ENCODE data around the gene SLC27A4.

The SLC27A4 gene

DNA sequence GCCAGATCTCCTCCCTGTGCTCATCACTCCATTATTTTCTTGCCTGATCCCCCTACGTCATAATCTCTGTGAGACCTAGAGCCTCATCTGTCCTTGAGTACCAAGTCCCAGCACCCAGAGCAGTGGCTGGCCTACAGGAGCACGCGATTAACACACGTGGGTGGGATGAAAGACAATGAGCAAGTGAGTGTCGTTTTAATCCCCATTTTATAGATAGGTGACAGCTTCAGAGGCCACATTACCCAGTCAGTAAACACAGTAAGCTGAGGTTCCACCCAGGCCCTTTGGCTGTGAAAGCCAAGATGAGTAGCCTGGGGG, 35.4 kb upstream of the SLC27A4 start:
- H3K27ac ChIP-seq (ENCODE audit: insufficient read depth, low read length, poor library complexity, severe bottlenecking): no peak overlapping the region
- H3K9me3 ChIP-seq (ENCODE audit: control insufficient read depth, low read length): no peaks in the 10 kb centered on the region
- H3K36me3 ChIP-seq (ENCODE audit: control insufficient read depth, insufficient read depth, low read length): peaks cover 9% of the 10 kb centered on the region
- no peaks in the 10 kb centered on the region for H3K27me3 ChIP-seq (replicated peaks; ENCODE audit: control insufficient read depth, insufficient read depth, low read length, poor library complexity, severe bottlenecking)
- no peak for DNase-seq
- H3K4me3 ChIP-seq (ENCODE audit: insufficient read depth, low read depth, low read length, poor library complexity, severe bottlenecking): no peak overlapping the region
- H3K4me1 ChIP-seq (ENCODE audit: control insufficient read depth, insufficient read depth, low read length, poor library complexity, severe bottlenecking): no peaks in the 10 kb centered on the region

- no peak overlapping the region for H3K4me3 ChIP-seq (ENCODE audit: insufficient read depth, low read depth, low read length, poor library complexity, severe bottlenecking)
- DNase-seq: no peak
These were observed 30.8 kb upstream of the SLC27A4 start for GRCh38 chr9:128309551-128309950.

GRCh38 chr9:128310461-128310860, 29.9 kb upstream of the SLC27A4 start:
- no peak overlapping the region for H3K4me3 ChIP-seq (ENCODE audit: insufficient read depth, low read depth, low read length, poor library complexity, severe bottlenecking)
- no peak for DNase-seq
- no peaks in the 10 kb centered on the region for H3K9me3 ChIP-seq (ENCODE audit: control insufficient read depth, low read length)
- no peaks in the 10 kb centered on the region for H3K27me3 ChIP-seq (replicated peaks; ENCODE audit: control insufficient read depth, insufficient read depth, low read length, poor library complexity, severe bottlenecking)
- H3K4me1 ChIP-seq (ENCODE audit: control insufficient read depth, insufficient read depth, low read length, poor library complexity, severe bottlenecking): no peaks in the 10 kb centered on the region
- H3K27ac ChIP-seq (ENCODE audit: insufficient read depth, low read length, poor library complexity, severe bottlenecking): no peak overlapping the region
- H3K36me3 ChIP-seq (ENCODE audit: control insufficient read depth, insufficient read depth, low read length): peaks cover 27% of the 10 kb centered on the region

More at GRCh38 chr9:128309551-128309950, 30.8 kb upstream of the SLC27A4 start:
- no peak overlapping the region for H3K27ac ChIP-seq (ENCODE audit: insufficient read depth, low read length, poor library complexity, severe bottlenecking)
- H3K27me3 ChIP-seq (replicated peaks; ENCODE audit: control insufficient read depth, insufficient read depth, low read length, poor library complexity, severe bottlenecking): no peaks in the 10 kb centered on the region
- H3K9me3 ChIP-seq (ENCODE audit: control insufficient read depth, low read length): no peaks in the 10 kb centered on the region
- peaks cover 26% of the 10 kb centered on the region for H3K36me3 ChIP-seq (ENCODE audit: control insufficient read depth, insufficient read depth, low read length)
- H3K4me1 ChIP-seq (ENCODE audit: control insufficient read depth, insufficient read depth, low read length, poor library complexity, severe bottlenecking): no peaks in the 10 kb centered on the region

DNA sequence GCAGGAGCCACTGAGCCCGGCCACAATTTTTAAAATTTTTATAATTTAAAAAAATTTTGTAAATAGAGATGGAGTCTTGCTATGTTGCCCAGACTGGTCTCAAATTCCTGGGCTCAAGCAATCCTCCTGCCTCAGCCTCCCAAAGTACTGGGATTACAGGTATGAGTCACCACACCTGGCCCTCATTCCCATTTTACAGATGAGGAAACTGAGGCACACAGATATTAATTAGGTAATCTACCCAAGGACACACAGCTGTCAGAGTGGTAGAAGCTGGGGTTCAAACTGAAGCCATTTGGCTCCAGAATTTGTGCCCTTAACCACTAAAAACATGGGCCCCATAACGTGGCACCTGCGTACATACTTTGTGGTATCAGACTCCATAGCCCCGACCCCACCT, 25.6 kb upstream of the SLC27A4 start:
- H3K36me3 ChIP-seq (ENCODE audit: control insufficient read depth, insufficient read depth, low read length): peaks cover 38% of the 10 kb centered on the region
- H3K9me3 ChIP-seq (ENCODE audit: control insufficient read depth, low read length): no peaks in the 10 kb centered on the region
- H3K4me3 ChIP-seq (ENCODE audit: insufficient read depth, low read depth, low read length, poor library complexity, severe bottlenecking): no peak overlapping the region
- DNase-seq: no peak
- H3K4me1 ChIP-seq (ENCODE audit: control insufficient read depth, insufficient read depth, low read length, poor library complexity, severe bottlenecking): no peaks in the 10 kb centered on the region
- no peak overlapping the region for H3K27ac ChIP-seq (ENCODE audit: insufficient read depth, low read length, poor library complexity, severe bottlenecking)
- H3K27me3 ChIP-seq (replicated peaks; ENCODE audit: control insufficient read depth, insufficient read depth, low read length, poor library complexity, severe bottlenecking): no peaks in the 10 kb centered on the region

- Histone ChIP-seq H3K4me3 (ENCODE audit: insufficient read depth, low read depth, low read length, poor library complexity, severe bottlenecking) (no peak overlapping the region), H3K36me3 (ENCODE audit: control insufficient read depth, insufficient read depth, low read length) (peaks cover 21% of the 10 kb centered on the region), H3K27ac (ENCODE audit: insufficient read depth, low read length, poor library complexity, severe bottlenecking) (no peak overlapping the region), H3K9me3 (ENCODE audit: control insufficient read depth, low read length) (no peaks in the 10 kb centered on the region), H3K4me1 (ENCODE audit: control insufficient read depth, insufficient read depth, low read length, poor library complexity, severe bottlenecking) (peaks cover 2% of the 10 kb centered on the region), H3K27me3 (replicated peaks; ENCODE audit: control insufficient read depth, insufficient read depth, low read length, poor library complexity, severe bottlenecking) (no peaks in the 10 kb centered on the region)
- no peak for DNase-seq
These were observed 23.9 kb upstream of the SLC27A4 start for GRCh38 chr9:128316421-128316820.

- H3K27ac ChIP-seq (ENCODE audit: insufficient read depth, low read length, poor library complexity, severe bottlenecking): no peak overlapping the region
These were observed 22.7 kb upstream of the SLC27A4 start for GRCh38 chr9:128317629-128318028.

GRCh38 chr9:128321343-128321742, 19.0 kb upstream of the SLC27A4 start:
- peaks cover 28% of the 10 kb centered on the region for H3K36me3 ChIP-seq (ENCODE audit: control insufficient read depth, insufficient read depth, low read length)
- no peaks in the 10 kb centered on the region for H3K27me3 ChIP-seq (replicated peaks; ENCODE audit: control insufficient read depth, insufficient read depth, low read length, poor library complexity, severe bottlenecking)
- H3K4me1 ChIP-seq (ENCODE audit: control insufficient read depth, insufficient read depth, low read length, poor library complexity, severe bottlenecking): peaks cover 13% of the 10 kb centered on the region
- no peaks in the 10 kb centered on the region for H3K9me3 ChIP-seq (ENCODE audit: control insufficient read depth, low read length)
- H3K4me3 ChIP-seq (ENCODE audit: insufficient read depth, low read depth, low read length, poor library complexity, severe bottlenecking): no peak overlapping the region
- H3K27ac ChIP-seq (ENCODE audit: insufficient read depth, low read length, poor library complexity, severe bottlenecking): no peak overlapping the region
- no peak for DNase-seq

More at GRCh38 chr9:128317629-128318028, 22.7 kb upstream of the SLC27A4 start:
- Histone ChIP-seq H3K9me3 (ENCODE audit: control insufficient read depth, low read length) (no peaks in the 10 kb centered on the region), H3K27me3 (replicated peaks; ENCODE audit: control insufficient read depth, insufficient read depth, low read length, poor library complexity, severe bottlenecking) (no peaks in the 10 kb centered on the region), H3K36me3 (ENCODE audit: control insufficient read depth, insufficient read depth, low read length) (peaks cover 19% of the 10 kb centered on the region), H3K4me1 (ENCODE audit: control insufficient read depth, insufficient read depth, low read length, poor library complexity, severe bottlenecking) (peaks cover 7% of the 10 kb centered on the region), H3K4me3 (ENCODE audit: insufficient read depth, low read depth, low read length, poor library complexity, severe bottlenecking) (no peak overlapping the region)
- no peak for DNase-seq

- no peaks in the 10 kb centered on the region for H3K27me3 ChIP-seq (replicated peaks; ENCODE audit: control insufficient read depth, insufficient read depth, low read length, poor library complexity, severe bottlenecking)
- DNase-seq: no peak
- H3K27ac ChIP-seq (ENCODE audit: insufficient read depth, low read length, poor library complexity, severe bottlenecking): peak overlapping the region; percentile 84
- peaks cover 25% of the 10 kb centered on the region for H3K36me3 ChIP-seq (ENCODE audit: control insufficient read depth, insufficient read depth, low read length)
- no peaks in the 10 kb centered on the region for H3K9me3 ChIP-seq (ENCODE audit: control insufficient read depth, low read length)
- H3K4me1 ChIP-seq (ENCODE audit: control insufficient read depth, insufficient read depth, low read length, poor library complexity, severe bottlenecking): peaks cover 13% of the 10 kb centered on the region
- peak overlapping the region; percentile 70 for H3K4me3 ChIP-seq (ENCODE audit: insufficient read depth, low read depth, low read length, poor library complexity, severe bottlenecking)
These were observed 18.4 kb upstream of the SLC27A4 start for GRCh38 chr9:128321879-128322403.

- H3K27ac ChIP-seq (ENCODE audit: insufficient read depth, low read length, poor library complexity, severe bottlenecking): peak within 1 kb of the TSS; percentile 84
- H3K36me3 ChIP-seq (ENCODE audit: control insufficient read depth, insufficient read depth, low read length): peaks cover 20% of the 10 kb centered on the region
- DNase-seq: peak; percentile 82 to 88 (median 87)
- peak within 1 kb of the TSS; percentile 70 for H3K4me3 ChIP-seq (ENCODE audit: insufficient read depth, low read depth, low read length, poor library complexity, severe bottlenecking)
- no peaks in the 10 kb centered on the region for H3K27me3 ChIP-seq (replicated peaks; ENCODE audit: control insufficient read depth, insufficient read depth, low read length, poor library complexity, severe bottlenecking)
- H3K4me1 ChIP-seq (ENCODE audit: control insufficient read depth, insufficient read depth, low read length, poor library complexity, severe bottlenecking): peaks cover 13% of the 10 kb centered on the region
- H3K9me3 ChIP-seq (ENCODE audit: control insufficient read depth, low read length): no peaks in the 10 kb centered on the region
These were observed 17.7 kb upstream of the SLC27A4 start, which contains the start of the genes COQ4 and TRUB2 for GRCh38 chr9:128322404-128323211. Gene COQ4, plus strand, starts transcription at chr9:128322839. Its CDS starts 20 bp downstream, at chr9:128322859. Gene TRUB2, minus strand, starts transcription at chr9:128322447. Its CDS starts 39 bp downstream, at chr9:128322408.

DNA sequence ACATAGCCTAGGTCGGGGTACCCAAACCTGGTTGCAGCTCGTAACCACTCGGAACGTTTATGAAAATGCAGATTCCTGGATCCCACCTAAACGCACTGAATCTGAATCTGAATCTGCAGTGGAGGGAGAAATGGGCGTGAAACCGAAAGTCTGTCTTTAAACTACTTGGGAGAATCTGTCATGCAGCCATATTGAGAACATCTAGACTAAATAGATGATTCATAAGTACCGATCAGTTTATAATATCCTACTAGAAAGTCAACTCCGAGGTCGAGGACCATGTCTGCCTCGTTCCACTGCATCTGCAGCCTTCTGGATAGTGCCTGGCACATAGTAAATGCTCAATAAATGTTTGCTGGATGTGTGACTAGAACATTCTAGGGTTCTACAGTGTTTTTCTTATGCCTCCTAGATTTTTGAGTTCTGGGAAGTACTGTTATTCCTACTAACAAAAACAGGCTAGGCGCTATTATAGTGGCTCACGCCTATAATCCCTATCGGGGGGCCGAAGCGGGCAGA, 17.1 kb upstream of the SLC27A4 start:
- Histone ChIP-seq H3K27ac (ENCODE audit: insufficient read depth, low read length, poor library complexity, severe bottlenecking) (peak overlapping the region; percentile 84), H3K9me3 (ENCODE audit: control insufficient read depth, low read length) (no peaks in the 10 kb centered on the region), H3K27me3 (replicated peaks; ENCODE audit: control insufficient read depth, insufficient read depth, low read length, poor library complexity, severe bottlenecking) (no peaks in the 10 kb centered on the region), H3K36me3 (ENCODE audit: control insufficient read depth, insufficient read depth, low read length) (peaks cover 25% of the 10 kb centered on the region), H3K4me1 (ENCODE audit: control insufficient read depth, insufficient read depth, low read length, poor library complexity, severe bottlenecking) (peaks cover 13% of the 10 kb centered on the region), H3K4me3 (ENCODE audit: insufficient read depth, low read depth, low read length, poor library complexity, severe bottlenecking) (peak overlapping the region; percentile 70)
- no peak for DNase-seq

Measured in effector memory CD4-positive, alpha-beta T cell (primary cell).